Measurements from ENCODE around the gene TAF8.

GRCh38 chr6:42053601-42054000 lies 3.3 kb downstream of the TAF8 start:
- no peak for TF ChIP-seq EZH2 (IDR thresholded peaks at IDR 0.05; ENCODE audit: borderline replicate concordance, low read depth, low read length, poor library complexity, severe bottlenecking)
- no peak for TF ChIP-seq CTCF (conservative IDR thresholded peaks at IDR 0.05; ENCODE audit: low read depth, low read length)
